DND-41 (cell line): ENCODE measurements around the gene CYP2A6.
A peak's percentile ranks its signal among the peaks of the same experiment; 100 is the strongest.

Experiments used
- ATAC-seq: fragments of 200-7000 bp; cut with Tn5 transposase; 3 replicates; pipeline ENCODE4 v1.9.1; 2021; ENCODE audit warnings: low read depth; ENCODE audit not compliant: insufficient read depth
- DNase-seq: peaks from one replicate; pipeline ENCODE4 v3.0.0-alpha.2; 2020
- H2AFZ ChIP-seq: 2 replicates; pipeline ENCODE4 v1.6.0; 2012; ENCODE audit warnings: low read depth, low read length
- H3K27ac ChIP-seq: 2 replicates; pipeline ENCODE4 v1.5.1; 2012; ENCODE audit warnings: low read length, inconsistent platforms
- H3K27me3 ChIP-seq: fragments of 200-600 bp; sonication (generic); 2 replicates; pipeline ENCODE4 v1.6.0; 2012; ENCODE audit warnings: low read length, mild to moderate bottlenecking, inconsistent platforms; ENCODE audit not compliant: insufficient read depth, poor library complexity
- H3K36me3 ChIP-seq: 2 replicates; pipeline ENCODE4 v1.5.1; 2012; ENCODE audit warnings: low read length, inconsistent platforms; ENCODE audit not compliant: insufficient read depth
- H3K4me1 ChIP-seq: 2 replicates; pipeline ENCODE4 v1.5.1; 2012; ENCODE audit warnings: mild to moderate bottlenecking, low read length; ENCODE audit not compliant: insufficient read depth
- H3K4me2 ChIP-seq: 2 replicates; pipeline ENCODE4 v1.6.0; 2012; ENCODE audit warnings: mild to moderate bottlenecking, moderate library complexity, low read length, inconsistent platforms; ENCODE audit not compliant: insufficient read depth
- H3K4me3 ChIP-seq, 2 experiments: fragments of 200-600 bp in 1 of 2; shearing (Covaris generic) in 1 of 2; 2 replicates each; pipeline ENCODE4 v1.5.1; 2012 to 2016; ENCODE audit warnings: inconsistent platforms in 2 of 2, low read length in 2 of 2, mild to moderate bottlenecking in 2 of 2, low read depth in 1 of 2, moderate library complexity in 1 of 2
- H3K79me2 ChIP-seq: 2 replicates; pipeline ENCODE4 v1.6.0; 2012; ENCODE audit warnings: low read length, inconsistent platforms; ENCODE audit not compliant: insufficient read depth
- H3K9ac ChIP-seq: 2 replicates; pipeline ENCODE4 v1.6.0; 2012; ENCODE audit warnings: low read depth, mild to moderate bottlenecking, inconsistent platforms, low read length, moderate library complexity
- H3K9me3 ChIP-seq: 2 replicates; pipeline ENCODE4 v1.5.1; 2012; ENCODE audit warnings: low read length, moderate library complexity, mild to moderate bottlenecking, inconsistent platforms; ENCODE audit not compliant: insufficient read depth, severe bottlenecking
- H4K20me1 ChIP-seq: 2 replicates; pipeline ENCODE4 v1.6.0; 2012; ENCODE audit warnings: low read length; ENCODE audit not compliant: insufficient read depth
- EZH2 ChIP-seq: IDR thresholded peaks from 3 replicates; pipeline ENCODE4 v1.6.1; 2012; ENCODE audit warnings: borderline replicate concordance, low read depth, mild to moderate bottlenecking, moderate library complexity, low read length, inconsistent platforms; ENCODE audit not compliant: severe bottlenecking
- TF ChIP-seq, protein P1 (sequence below): IDR thresholded peaks from 2 replicates; pipeline ENCODE4 v1.5.1; 2012; ENCODE audit warnings: borderline replicate concordance, low read length, moderate library complexity, mild to moderate bottlenecking; ENCODE audit not compliant: poor library complexity, severe bottlenecking; ENCODE audit errors: extremely low read depth

The CYP2A6 gene

DNA sequence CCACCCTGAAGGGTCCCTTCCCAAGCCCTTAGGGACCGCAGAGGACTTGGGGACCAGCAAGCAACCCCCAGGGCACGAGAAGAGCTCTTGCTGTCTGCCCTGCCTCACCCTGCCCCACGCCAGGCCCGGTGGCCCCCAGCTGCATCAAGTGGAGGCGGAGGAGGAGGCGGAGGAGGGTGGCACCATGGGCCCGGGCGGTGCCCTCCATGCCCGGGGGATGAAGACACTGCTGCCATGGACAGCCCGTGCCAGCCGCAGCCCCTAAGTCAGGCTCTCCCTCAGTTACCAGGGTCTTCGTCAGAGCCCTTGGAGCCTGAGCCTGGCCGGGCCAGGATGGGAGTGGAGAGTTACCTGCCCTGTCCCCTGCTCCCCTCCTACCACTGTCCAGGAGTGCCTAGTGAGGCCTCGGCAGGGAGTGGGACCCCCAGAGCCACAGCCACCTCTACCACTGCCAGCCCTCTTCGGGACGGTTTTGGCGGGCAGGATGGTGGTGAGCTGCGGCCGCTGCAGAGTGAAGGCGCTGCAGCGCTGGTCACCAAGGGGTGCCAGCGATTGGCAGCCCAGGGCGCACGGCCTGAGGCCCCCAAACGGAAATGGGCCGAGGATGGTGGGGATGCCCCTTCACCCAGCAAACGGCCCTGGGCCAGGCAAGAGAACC, 49.8 kb downstream of the CYP2A6 start:
- Histone ChIP-seq H3K27ac (peak overlapping the region; percentile 90), H3K36me3 (peaks cover 52% of the 10 kb centered on the region)

DNA sequence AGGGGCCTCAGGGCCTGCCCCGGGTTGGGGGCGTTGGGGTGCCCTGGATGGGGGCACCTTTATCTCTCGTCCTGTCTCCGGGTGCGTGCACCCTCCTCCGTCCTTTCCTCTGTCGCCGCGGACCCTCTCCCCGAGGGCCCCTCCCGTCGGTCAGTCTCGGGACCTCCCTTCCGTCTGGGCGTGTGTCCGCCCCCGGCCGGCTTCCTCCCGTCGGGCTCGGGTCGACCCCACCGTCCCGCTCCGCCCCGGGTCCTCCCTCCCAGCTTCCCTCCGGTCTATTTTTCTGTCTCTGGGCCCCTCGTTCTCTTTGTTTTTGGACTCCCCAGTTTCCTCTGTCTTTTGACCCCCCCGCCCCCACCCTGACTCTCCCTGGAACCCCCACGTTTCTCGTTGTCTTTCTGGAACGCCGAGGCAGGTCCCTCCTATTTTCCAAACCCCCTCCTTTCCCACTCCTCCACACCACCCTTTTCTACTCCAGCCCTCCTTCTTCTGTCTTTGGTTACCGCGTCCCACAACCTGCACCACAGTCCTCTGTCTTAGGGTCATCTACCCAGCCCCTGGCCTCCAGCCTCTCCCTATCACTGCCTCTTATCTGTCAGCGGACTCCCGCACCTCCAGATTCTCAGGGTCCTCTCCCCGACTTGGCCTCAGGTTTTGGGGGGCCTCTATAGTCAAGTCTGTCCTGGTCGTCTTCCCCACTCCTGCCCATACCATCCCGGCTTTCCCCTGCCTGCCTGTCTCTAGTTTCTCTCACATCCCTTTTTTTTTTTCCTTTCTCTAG, 50.5 kb downstream of the CYP2A6 start:
- Histone ChIP-seq H3K9me3 (no peaks in the 10 kb centered on the region), H4K20me1 (peaks cover 49% of the 10 kb centered on the region)
- ATAC-seq, result no peak

More for the DNA sequence above, 49.8 kb downstream of the CYP2A6 start:
- Histone ChIP-seq H3K4me1 (peaks cover 64% of the 10 kb centered on the region), H4K20me1 (peaks cover 56% of the 10 kb centered on the region), H3K9me3 (no peaks in the 10 kb centered on the region), H3K79me2 (peaks cover 66% of the 10 kb centered on the region), H3K9ac (peak overlapping the region; percentile 92), H2AFZ (no peak overlapping the region), H3K4me2 (peak overlapping the region; percentile 70), H3K4me3 (peak overlapping the region; percentile 79 to 92; a peak in 3 of 4 replicates), H3K27me3 (no peaks in the 10 kb centered on the region)
- DNase-seq (no peak), ATAC-seq (no peak)
- TF ChIP-seq, protein P1, sequence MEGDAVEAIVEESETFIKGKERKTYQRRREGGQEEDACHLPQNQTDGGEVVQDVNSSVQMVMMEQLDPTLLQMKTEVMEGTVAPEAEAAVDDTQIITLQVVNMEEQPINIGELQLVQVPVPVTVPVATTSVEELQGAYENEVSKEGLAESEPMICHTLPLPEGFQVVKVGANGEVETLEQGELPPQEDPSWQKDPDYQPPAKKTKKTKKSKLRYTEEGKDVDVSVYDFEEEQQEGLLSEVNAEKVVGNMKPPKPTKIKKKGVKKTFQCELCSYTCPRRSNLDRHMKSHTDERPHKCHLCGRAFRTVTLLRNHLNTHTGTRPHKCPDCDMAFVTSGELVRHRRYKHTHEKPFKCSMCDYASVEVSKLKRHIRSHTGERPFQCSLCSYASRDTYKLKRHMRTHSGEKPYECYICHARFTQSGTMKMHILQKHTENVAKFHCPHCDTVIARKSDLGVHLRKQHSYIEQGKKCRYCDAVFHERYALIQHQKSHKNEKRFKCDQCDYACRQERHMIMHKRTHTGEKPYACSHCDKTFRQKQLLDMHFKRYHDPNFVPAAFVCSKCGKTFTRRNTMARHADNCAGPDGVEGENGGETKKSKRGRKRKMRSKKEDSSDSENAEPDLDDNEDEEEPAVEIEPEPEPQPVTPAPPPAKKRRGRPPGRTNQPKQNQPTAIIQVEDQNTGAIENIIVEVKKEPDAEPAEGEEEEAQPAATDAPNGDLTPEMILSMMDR, result no peak
- no peak for TF ChIP-seq EZH2

DNA sequence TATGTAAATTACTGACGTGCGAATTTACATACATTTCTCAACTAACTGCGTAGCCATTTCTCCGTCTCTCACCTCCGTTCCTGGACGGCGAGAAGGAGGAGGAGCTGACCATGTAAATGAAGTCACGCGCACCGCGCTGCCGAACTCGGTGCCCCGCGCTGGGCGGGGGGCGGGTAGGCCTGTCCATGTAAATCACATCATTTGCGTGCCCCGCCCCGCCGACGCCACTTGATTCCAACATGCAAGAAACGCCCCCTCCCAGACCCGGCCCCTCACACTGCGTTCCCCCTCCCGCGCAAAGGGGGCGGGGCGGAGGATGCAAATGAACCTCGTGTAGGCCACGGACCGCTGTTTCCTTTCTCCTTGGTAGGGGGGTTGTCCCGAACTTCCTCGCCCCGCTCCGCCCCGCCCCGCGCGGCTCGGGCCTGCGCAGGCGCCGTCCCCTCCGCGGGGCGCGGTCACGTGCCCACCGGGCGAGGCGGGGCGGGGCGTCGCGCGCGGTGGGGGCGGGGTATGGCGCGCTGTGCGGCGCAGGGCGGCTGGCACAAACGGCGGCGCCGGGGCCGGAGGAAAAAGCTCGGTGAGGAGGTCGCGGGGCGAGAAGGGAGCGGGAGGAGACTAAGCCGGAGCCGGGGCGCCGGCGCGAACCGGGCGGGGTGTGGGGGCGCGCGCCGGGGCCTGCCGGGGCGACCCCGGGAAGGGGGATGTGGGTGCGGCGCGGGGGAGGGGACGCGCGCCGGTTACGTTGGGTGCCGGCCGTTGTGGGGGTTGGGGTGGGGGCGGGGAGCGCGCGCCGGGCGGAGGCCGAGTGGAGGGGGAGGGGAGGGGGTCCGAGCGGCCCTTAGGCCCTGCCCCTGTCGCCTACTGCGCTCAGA, 51.3 kb downstream of the CYP2A6 start, which contains the start of gene EGLN2:
Gene EGLN2 (plus strand): TSS at position 509 of the 875 bp plus-strand sequence. CDS start 1,382 bp downstream, outside the sequence.
- Histone ChIP-seq H3K9ac (peak within 1 kb of the TSS; percentile 92), H3K4me1 (peaks cover 51% of the 10 kb centered on the region), H3K4me3 (peak within 1 kb of the TSS; percentile 79 to 92; a peak in 3 of 4 replicates), H2AFZ (peak within 1 kb of the TSS; percentile 85), H3K27ac (peak within 1 kb of the TSS; percentile 90), H3K4me2 (peak within 1 kb of the TSS; percentile 70), H3K36me3 (peaks cover 37% of the 10 kb centered on the region), H3K27me3 (no peaks in the 10 kb centered on the region), H3K79me2 (peaks cover 51% of the 10 kb centered on the region), H4K20me1 (peaks cover 41% of the 10 kb centered on the region), H3K9me3 (no peaks in the 10 kb centered on the region)
- TF ChIP-seq EZH2, result no peak
- TF ChIP-seq, protein P1, result no peak
- DNase-seq (peak; percentile 100), ATAC-seq (peak; percentile 91)

More for the DNA sequence above, 50.5 kb downstream of the CYP2A6 start:
- Histone ChIP-seq H3K36me3 (peaks cover 45% of the 10 kb centered on the region), H3K27ac (peak overlapping the region; percentile 90), H3K9ac (peak overlapping the region; percentile 92), H3K4me1 (peaks cover 60% of the 10 kb centered on the region), H3K27me3 (no peaks in the 10 kb centered on the region), H3K4me2 (peak overlapping the region; percentile 70), H3K4me3 (peak overlapping the region; percentile 79 to 92; a peak in 3 of 4 replicates), H3K79me2 (peaks cover 59% of the 10 kb centered on the region), H2AFZ (peak overlapping the region; percentile 64)
- no peak for TF ChIP-seq EZH2
- TF ChIP-seq, protein P1, result no peak
- DNase-seq, result no peak
